CD4-positive, CD25-positive, alpha-beta regulatory T cell (primary cell): ENCODE results near the gene EMC10. TPM values are rescaled to one million over a fixed set of nuclear protein-coding genes. Genes with fewer than 3 reads are reported as not detected.

Source experiments
- ATAC-seq, 2 donors: fragments of 150-1000 bp; cut with Tn5 transposase; one replicate each; pipeline ENCODE4 v1.10.0; 2021; ENCODE audit warnings: low read depth in 2 of 2, moderate number of reproducible peaks in 2 of 2, moderate library complexity in 1 of 2
- DNase-seq, 3 donors: peaks; one replicate each; pipeline versions ENCODE4 v3.0.0 to v3.0.0-alpha.2; 2012 to 2022; ENCODE audit warnings: mixed read lengths in 1 of 3
- H3K27ac ChIP-seq: one replicate; pipeline ENCODE4 v1.7.0; 2013; ENCODE audit warnings: mild to moderate bottlenecking, low read length; ENCODE audit not compliant: insufficient read depth, poor library complexity, severe bottlenecking
- H3K27me3 ChIP-seq: one replicate; pipeline ENCODE4 v1.7.0; 2013; ENCODE audit warnings: low read length; ENCODE audit not compliant: control insufficient read depth, insufficient read depth
- H3K36me3 ChIP-seq: one replicate; pipeline ENCODE4 v1.7.0; 2013; ENCODE audit warnings: mild to moderate bottlenecking, low read length, moderate library complexity; ENCODE audit not compliant: control insufficient read depth, insufficient read depth
- H3K4me1 ChIP-seq: 2 replicates; pipeline ENCODE4 v1.7.0; 2013; ENCODE audit warnings: mild to moderate bottlenecking, low read length; ENCODE audit not compliant: insufficient read depth, control insufficient read depth, poor library complexity, severe bottlenecking
- H3K4me3 ChIP-seq: one replicate; pipeline ENCODE4 v1.7.0; 2013; ENCODE audit warnings: low read depth, mild to moderate bottlenecking, low read length, moderate library complexity
- H3K9me3 ChIP-seq, 2 experiments: 1 replicate in 1 of 2; 2 replicates in 1 of 2; pipeline ENCODE4 v1.7.0; 2013; ENCODE audit warnings: low read length in 2 of 2, mild to moderate bottlenecking in 1 of 2, moderate library complexity in 1 of 2; ENCODE audit not compliant: control insufficient read depth in 2 of 2
- H3K27ac Mint-ChIP-seq, 3 donors: one replicate each; pipeline ENCODE4 v1.8.0; 2020 to 2022; ENCODE audit warnings: mild to moderate bottlenecking in 3 of 3, mixed read lengths in 3 of 3, moderate library complexity in 2 of 3
- H3K27me3 Mint-ChIP-seq: one replicate; pipeline ENCODE4 v1.8.0; 2022; ENCODE audit warnings: mild to moderate bottlenecking, mixed read lengths
- H3K36me3 Mint-ChIP-seq: one replicate; pipeline ENCODE4 v1.8.0; 2020; ENCODE audit warnings: mixed read lengths
- H3K4me1 Mint-ChIP-seq, 4 donors: one replicate each; pipeline ENCODE4 v1.8.0; 2020 to 2022; ENCODE audit warnings: mixed read lengths in 4 of 4, mild to moderate bottlenecking in 1 of 4
- H3K4me3 Mint-ChIP-seq, 4 donors: one replicate each; pipeline ENCODE4 v1.8.0; 2020 to 2022; ENCODE audit warnings: mild to moderate bottlenecking in 4 of 4, mixed read lengths in 4 of 4, moderate library complexity in 3 of 4
- H3K9me3 Mint-ChIP-seq, 7 donors: one replicate each; pipeline ENCODE4 v1.8.0; 2020 to 2022; ENCODE audit warnings: mixed read lengths in 7 of 7, mild to moderate bottlenecking in 3 of 7, moderate library complexity in 2 of 7
- polyA plus RNA-seq, 4 donors: library from polyadenylated mRNA; unstranded; fragments of 300-500 nt; fragmentation: Illumina TruSeq; gene quantifications; one replicate each; pipeline ENCODE4 v1.2.3, GENCODE V29; 2021
- total RNA-seq: library from RNA; stranded (reverse); gene quantifications from one replicate; pipeline ENCODE4 v1.2.3, GENCODE V29; 2022

Gene EMC10
- total RNA-seq: 83.7 TPM
- 10 to 100 TPM in 1 of 4 donors, 1 to 10 TPM in 3; 8.0 to 12.7 (median 9.3) TPM for polyA plus RNA-seq

DNA sequence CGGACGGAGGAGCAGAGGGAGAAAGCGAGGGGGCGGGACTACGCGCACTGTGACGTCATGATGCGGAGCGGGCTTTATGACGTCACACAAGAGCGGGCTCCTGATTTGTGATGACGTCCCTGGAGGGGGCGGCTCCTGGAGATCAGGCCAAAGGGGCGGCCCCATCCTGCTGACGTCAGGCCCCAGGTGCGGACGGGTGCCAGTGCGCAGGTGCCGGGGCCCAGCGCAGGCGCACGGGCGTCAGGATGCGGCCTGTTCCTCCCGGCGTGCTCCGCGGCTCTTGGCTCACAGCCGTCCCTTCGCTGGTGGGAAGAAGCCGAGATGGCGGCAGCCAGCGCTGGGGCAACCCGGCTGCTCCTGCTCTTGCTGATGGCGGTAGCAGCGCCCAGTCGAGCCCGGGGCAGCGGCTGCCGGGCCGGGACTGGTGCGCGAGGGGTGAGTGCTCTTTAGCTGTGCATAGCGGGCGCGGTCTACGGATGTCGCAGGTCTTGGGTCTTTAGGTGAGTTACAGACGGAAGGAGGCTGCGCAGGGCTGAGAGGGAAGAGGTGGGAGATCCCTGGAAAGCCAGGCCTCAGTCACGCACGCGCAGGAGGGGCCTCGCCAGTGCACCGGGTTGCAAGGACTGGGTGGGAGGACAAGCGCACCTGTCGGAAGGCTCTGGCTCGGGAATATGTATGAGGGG lies at the start of gene EMC10, which contains the start of gene GARIN5A:
EMC10 (plus strand) TSS at position 284 of the 683 bp plus-strand sequence; CDS start at position 322, 38 bp downstream.
GARIN5A (minus strand) TSS at position 625 of the 683 bp plus-strand sequence; CDS start at position 165, 460 bp downstream.
- peak; percentile 88 to 95 for ATAC-seq
- Histone ChIP-seq H3K27ac (peak within 1 kb of the TSS; percentile 85), H3K9me3 (no peaks in the 10 kb centered on the region), H3K4me3 (peak within 1 kb of the TSS; percentile 55), H3K36me3 (peaks cover 23% of the 10 kb centered on the region), H3K27me3 (no peaks in the 10 kb centered on the region), H3K4me1 (peaks cover 26% of the 10 kb centered on the region)
- peak; percentile 85 to 95 (median 94) for DNase-seq
- peaks cover 9% of the 10 kb centered on the region for H3K27me3 Mint-ChIP-seq
- peaks cover 15% of the 10 kb centered on the region for H3K36me3 Mint-ChIP-seq
- H3K27ac Mint-ChIP-seq: peak within 1 kb of the TSS; percentile 97 to 99 (median 98)
- no peaks in the 10 kb centered on the region for H3K9me3 Mint-ChIP-seq
- H3K4me3 Mint-ChIP-seq: peak within 1 kb of the TSS; percentile 98 to 99 (median 99)
- H3K4me1 Mint-ChIP-seq: peaks cover 0 to 25% (median 19%) of the 10 kb centered on the region in 4 donors

DNA sequence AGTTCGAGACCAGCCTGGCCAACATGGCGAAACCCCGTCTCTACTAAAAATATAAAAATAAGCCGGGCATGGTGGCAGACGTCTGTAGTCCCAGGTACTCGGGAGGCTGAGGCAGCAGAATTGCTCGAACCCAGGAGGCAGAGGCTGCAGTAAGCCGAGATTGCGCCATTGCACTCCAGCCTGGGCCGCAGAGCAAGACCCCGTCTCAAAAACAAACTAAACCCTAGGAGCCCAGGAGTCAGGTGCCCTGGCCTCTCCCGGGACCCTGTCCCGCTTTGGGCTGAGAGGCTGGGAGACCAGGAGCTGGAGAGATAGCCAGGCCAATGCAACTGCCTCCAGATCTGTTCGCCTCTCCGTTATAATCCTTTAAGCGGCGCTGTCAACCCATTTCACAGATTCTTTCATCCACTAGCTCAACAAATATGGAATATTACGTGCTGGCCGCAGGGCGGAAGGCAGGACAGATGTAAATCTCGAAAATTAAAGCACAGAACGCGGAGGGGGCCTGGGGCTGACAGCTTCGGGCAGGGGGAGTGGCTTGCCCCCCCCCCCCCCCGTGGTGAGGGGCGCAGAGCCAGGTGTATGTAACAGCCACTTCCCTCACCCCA lies 48.9 kb upstream of the EMC10 start:
- H3K36me3 Mint-ChIP-seq: no peaks in the 10 kb centered on the region
- peaks cover 0 to 18% (median 4%) of the 10 kb centered on the region in 4 donors for H3K4me1 Mint-ChIP-seq
- no peak overlapping the region for H3K27ac ChIP-seq
- H3K27ac Mint-ChIP-seq: no peak overlapping the region
- no peaks in the 10 kb centered on the region for H3K36me3 ChIP-seq
- H3K4me1 ChIP-seq: peaks cover 9% of the 10 kb centered on the region
- peak overlapping the region in 2 of 4 donors; percentile 43 to 75 for H3K4me3 Mint-ChIP-seq
- ATAC-seq (no peak), DNase-seq (no peak)
- H3K27me3 Mint-ChIP-seq: peaks cover 14% of the 10 kb centered on the region
- no peak overlapping the region for H3K4me3 ChIP-seq
- peaks cover 0 to 4% (median 0%) of the 10 kb centered on the region in 7 donors for H3K9me3 Mint-ChIP-seq
- H3K27me3 ChIP-seq: no peaks in the 10 kb centered on the region
- H3K9me3 ChIP-seq: no peaks in the 10 kb centered on the region

GRCh38 chr19:50427997-50428425 lies 48.3 kb upstream of the EMC10 start:
- Histone ChIP-seq H3K9me3 (no peaks in the 10 kb centered on the region), H3K36me3 (no peaks in the 10 kb centered on the region), H3K27me3 (no peaks in the 10 kb centered on the region), H3K27ac (no peak overlapping the region), H3K4me1 (peaks cover 11% of the 10 kb centered on the region), H3K4me3 (no peak overlapping the region)
- Mint-ChIP-seq H3K4me1 (peaks cover 0 to 21% (median 5%) of the 10 kb centered on the region in 4 donors), H3K27me3 (peaks cover 20% of the 10 kb centered on the region), H3K36me3 (no peaks in the 10 kb centered on the region), H3K9me3 (peaks cover 0 to 4% (median 0%) of the 10 kb centered on the region in 7 donors), H3K4me3 (peak overlapping the region in 3 of 4 donors; percentile 13 to 56 (median 15)), H3K27ac (no peak overlapping the region)
- peak in 2 of 3 donors; percentile 21 to 44 for DNase-seq
- no peak for ATAC-seq

DNA sequence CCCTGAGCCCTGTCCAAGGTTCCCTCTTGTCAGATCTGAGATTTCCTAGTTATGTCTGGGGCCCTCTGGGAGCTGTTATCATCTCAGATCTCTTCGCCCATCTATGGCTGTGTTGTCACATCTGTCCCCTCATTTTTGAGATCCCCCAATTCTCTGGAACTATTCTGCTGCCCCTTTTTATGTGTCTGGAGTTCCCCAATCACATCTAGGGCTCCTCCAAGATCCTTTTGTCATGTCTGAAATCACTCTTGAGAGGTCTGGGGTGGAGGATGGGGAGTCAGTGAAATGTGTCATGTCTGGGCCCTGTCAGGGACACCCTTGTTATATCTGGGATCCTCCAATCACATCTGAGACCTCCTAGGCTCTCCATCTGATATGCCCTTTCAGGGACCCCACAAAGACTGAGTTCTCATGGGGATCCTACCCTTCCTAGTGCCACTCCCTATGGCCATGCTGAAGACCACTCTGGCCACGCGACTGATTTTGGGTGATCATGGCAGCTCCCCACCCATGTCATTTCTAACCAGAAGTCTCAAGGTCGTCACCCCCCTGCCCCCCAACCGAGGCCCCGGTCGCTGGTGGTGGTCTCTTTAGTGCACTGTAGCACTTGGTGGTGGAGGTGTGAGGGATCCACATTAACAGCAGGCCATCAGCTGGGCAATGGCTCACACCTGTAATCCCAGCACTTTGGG lies 47.4 kb upstream of the EMC10 start:
- Histone ChIP-seq H3K36me3 (no peaks in the 10 kb centered on the region), H3K4me1 (peaks cover 11% of the 10 kb centered on the region), H3K27ac (no peak overlapping the region), H3K27me3 (no peaks in the 10 kb centered on the region), H3K4me3 (no peak overlapping the region), H3K9me3 (no peaks in the 10 kb centered on the region)
- Mint-ChIP-seq H3K36me3 (no peaks in the 10 kb centered on the region), H3K4me1 (peaks cover 0 to 23% (median 7%) of the 10 kb centered on the region in 4 donors), H3K9me3 (peaks cover 0 to 4% (median 0%) of the 10 kb centered on the region in 7 donors), H3K27ac (peak overlapping the region in 1 of 3 donors; percentile 48), H3K27me3 (peaks cover 24% of the 10 kb centered on the region), H3K4me3 (peak overlapping the region in 3 of 4 donors; percentile 41 to 65 (median 57))
- ATAC-seq (no peak), DNase-seq (no peak)

DNA sequence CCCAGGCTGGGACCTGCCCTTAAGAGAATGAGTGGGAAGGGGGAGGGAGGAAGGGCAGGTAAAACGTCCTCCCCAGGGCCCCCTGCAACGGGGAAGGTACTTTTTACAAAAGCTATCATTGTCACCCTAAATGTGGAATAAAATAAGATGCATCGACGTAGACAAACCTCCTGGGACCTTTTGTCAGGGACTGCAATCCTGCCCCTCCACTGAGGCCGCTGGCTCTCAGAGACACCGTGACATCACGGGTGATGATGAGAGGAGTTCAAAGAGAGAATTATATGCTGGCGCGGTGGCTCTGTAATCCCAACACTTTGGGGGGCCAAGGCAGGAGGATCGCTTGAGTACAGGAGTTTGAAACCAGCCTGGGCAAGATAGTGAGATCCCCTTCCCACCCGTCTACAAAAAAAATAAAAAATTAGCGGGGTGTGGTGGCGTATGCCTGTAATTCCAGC lies 45.4 kb upstream of the EMC10 start:
- H3K36me3 ChIP-seq: no peaks in the 10 kb centered on the region
- H3K9me3 ChIP-seq: no peaks in the 10 kb centered on the region
- H3K4me1 Mint-ChIP-seq: peaks cover 0 to 23% (median 7%) of the 10 kb centered on the region in 4 donors
- H3K9me3 Mint-ChIP-seq: peaks cover 0 to 4% (median 0%) of the 10 kb centered on the region in 7 donors
- DNase-seq: no peak
- no peaks in the 10 kb centered on the region for H3K36me3 Mint-ChIP-seq
- no peak for ATAC-seq
- H3K4me3 ChIP-seq: peak overlapping the region; percentile 85
- H3K4me3 Mint-ChIP-seq: peak overlapping the region; percentile 93 to 96 (median 94)
- H3K27me3 ChIP-seq: no peaks in the 10 kb centered on the region
- H3K27ac Mint-ChIP-seq: peak overlapping the region in 2 of 3 donors; percentile 81 to 89
- H3K27ac ChIP-seq: no peak overlapping the region
- H3K4me1 ChIP-seq: peaks cover 11% of the 10 kb centered on the region
- H3K27me3 Mint-ChIP-seq: peaks cover 29% of the 10 kb centered on the region

GRCh38 chr19:50431343-50432220 lies 44.7 kb upstream of the EMC10 start:
- Histone ChIP-seq H3K36me3 (no peaks in the 10 kb centered on the region), H3K27ac (peak overlapping the region; percentile 65), H3K4me3 (peak overlapping the region; percentile 85), H3K9me3 (no peaks in the 10 kb centered on the region), H3K27me3 (no peaks in the 10 kb centered on the region), H3K4me1 (peaks cover 11% of the 10 kb centered on the region)
- peaks cover 0 to 4% (median 0%) of the 10 kb centered on the region in 7 donors for H3K9me3 Mint-ChIP-seq
- peak overlapping the region; percentile 93 to 96 (median 94) for H3K4me3 Mint-ChIP-seq
- peaks cover 34% of the 10 kb centered on the region for H3K27me3 Mint-ChIP-seq
- H3K4me1 Mint-ChIP-seq: peaks cover 0 to 23% (median 7%) of the 10 kb centered on the region in 4 donors
- peak; percentile 81 to 87 (median 82) for DNase-seq
- peak; percentile 88 to 92 for ATAC-seq
- H3K36me3 Mint-ChIP-seq: no peaks in the 10 kb centered on the region
- H3K27ac Mint-ChIP-seq: peak overlapping the region in 2 of 3 donors; percentile 81 to 89
